Small intestine (tissue), 7 donors: ENCODE data around the gene SYTL1. TPM values are rescaled to one million over a fixed set of nuclear protein-coding genes. Genes with fewer than 3 reads are reported as not detected.
A peak's percentile ranks its signal among the peaks of the same experiment; 100 is the strongest.

Source experiments
- DNase-seq, 2 donors: peaks; one replicate each; pipeline versions ENCODE4 v3.0.0 to v3.0.0-alpha.2; 2013
- FAIRE-seq: peaks from 2 replicates; lab custom pipeline; 2012; peaks lifted over from hg19 to GRCh38; lab: Jason Lieb, UNC
- H3K27ac ChIP-seq, 3 donors: one replicate each; pipeline ENCODE4 v1.5.1; 2013; ENCODE audit warnings: low read length in 2 of 3, mild to moderate bottlenecking in 2 of 3, control low read depth in 1 of 3, inconsistent platforms in 1 of 3, low read depth in 1 of 3, moderate library complexity in 1 of 3
- H3K27me3 ChIP-seq, 3 donors: one replicate each; pipeline ENCODE4 v1.6.1; 2013; ENCODE audit warnings: low read length in 3 of 3, inconsistent platforms in 1 of 3; ENCODE audit not compliant: control insufficient read depth in 3 of 3, insufficient read depth in 3 of 3
- H3K36me3 ChIP-seq, 3 donors: one replicate each; pipeline ENCODE4 v1.6.1; 2013; ENCODE audit warnings: low read length in 3 of 3, inconsistent platforms in 1 of 3, low read depth in 1 of 3, mild to moderate bottlenecking in 1 of 3, moderate library complexity in 1 of 3; ENCODE audit not compliant: control insufficient read depth in 3 of 3, insufficient read depth in 2 of 3
- H3K4me1 ChIP-seq, 3 donors: one replicate each; pipeline ENCODE4 v1.6.1; 2013; ENCODE audit warnings: low read length in 2 of 3, inconsistent platforms in 1 of 3, low read depth in 1 of 3, mild to moderate bottlenecking in 1 of 3, moderate library complexity in 1 of 3; ENCODE audit not compliant: control insufficient read depth in 3 of 3, insufficient read depth in 2 of 3
- H3K4me3 ChIP-seq, 3 donors: one replicate each; pipeline ENCODE4 v1.5.1; 2013; ENCODE audit warnings: low read length in 3 of 3, control low read depth in 1 of 3, inconsistent platforms in 1 of 3, low read depth in 1 of 3, mild to moderate bottlenecking in 1 of 3, moderate library complexity in 1 of 3
- H3K9me3 ChIP-seq, 2 donors: one replicate each; pipeline ENCODE4 v1.6.1; 2013; ENCODE audit warnings: low read depth in 1 of 2, low read length in 1 of 2; ENCODE audit not compliant: control insufficient read depth in 2 of 2, insufficient read depth in 1 of 2
- WGBS, 3 donors: extraction: QIAGEN DNeasy Blood & Tissue Kit; methylation state at CpG; one replicate each; pipeline ENCODE4 v1.1.7; 2013; 5-methylcytosine and 5-hydroxymethylcytosine counted together
- polyA plus RNA-seq, 4 donors: library from polyadenylated mRNA; stranded (reverse) in 3 of 4; unstranded in 1 of 4; fragments of 200-250 nt in 3 of 4; fragments of 120-200 nt in 1 of 4; gene quantifications; one replicate each; pipeline versions ENCODE4 v1.2.1 to v1.2.3, GENCODE V29; 2013
- donor health status: healthy with polysubstance abuse.
- donor health status: control.
- donor health status: control.
- donor health status: Bipolar disorder and iron deficiency.
- donor health status: healthy.

Gene SYTL1
- polyA plus RNA-seq, 4 donors: 2.5 to 24.1 (median 7.3) TPM

- Histone ChIP-seq H3K4me3 (no peak overlapping the region), H3K9me3 (no peaks in the 10 kb centered on the region), H3K4me1 (peaks cover 0 to 35% (median 0%) of the 10 kb centered on the region in 3 donors), H3K27me3 (peaks cover 0 to 33% (median 0%) of the 10 kb centered on the region in 3 donors), H3K36me3 (peaks cover 0 to 15% (median 4%) of the 10 kb centered on the region in 3 donors), H3K27ac (no peak overlapping the region)
- FAIRE-seq (no peak), DNase-seq (no peak)
- WGBS, 3 donors: 86 to 91% (median 89%) methylated on average over 5 of the region's 5 CpGs
Observed at GRCh38 chr1:27355683-27356082, 13.9 kb downstream of the SYTL1 start.

- peaks cover 0 to 30% (median 0%) of the 10 kb centered on the region in 3 donors for H3K4me1 ChIP-seq
- WGBS, 3 donors: 85 to 91% (median 86%) methylated on average over 13 of the region's 13 CpGs
- H3K27me3 ChIP-seq: peaks cover 0 to 34% (median 0%) of the 10 kb centered on the region in 3 donors
- H3K9me3 ChIP-seq: no peaks in the 10 kb centered on the region
- no peak overlapping the region for H3K4me3 ChIP-seq
- DNase-seq (no peak), FAIRE-seq (no peak)
- peaks cover 0 to 15% (median 4%) of the 10 kb centered on the region in 3 donors for H3K36me3 ChIP-seq
- no peak overlapping the region for H3K27ac ChIP-seq
Observed at GRCh38 chr1:27356277-27356618, 14.4 kb downstream of the SYTL1 start.

GRCh38 chr1:27356619-27357280, 14.9 kb downstream of the SYTL1 start:
- H3K27me3 ChIP-seq: peaks cover 0 to 35% (median 0%) of the 10 kb centered on the region in 3 donors
- H3K27ac ChIP-seq: no peak overlapping the region
- 18 to 67% (median 40%) methylated on average over 29 to 37 of the region's 37 CpGs for WGBS, 3 donors
- peak overlapping the region in 1 of 3 donors; percentile 45 for H3K4me3 ChIP-seq
- no peak for FAIRE-seq
- no peaks in the 10 kb centered on the region for H3K9me3 ChIP-seq
- peaks cover 0 to 25% (median 0%) of the 10 kb centered on the region in 3 donors for H3K4me1 ChIP-seq
- H3K36me3 ChIP-seq: peaks cover 0 to 15% (median 4%) of the 10 kb centered on the region in 3 donors
- peak in 1 of 2 donors; percentile 70 for DNase-seq

- no peaks in the 10 kb centered on the region for H3K9me3 ChIP-seq
- H3K4me1 ChIP-seq: peaks cover 0 to 25% (median 0%) of the 10 kb centered on the region in 3 donors
- FAIRE-seq (no peak), DNase-seq (peak; percentile 65 to 83)
- peak overlapping the region; percentile 22 to 45 (median 35) for H3K4me3 ChIP-seq
- H3K27ac ChIP-seq: no peak overlapping the region
- WGBS, 3 donors: 7 to 28% (median 14%) methylated on average over 34 to 40 of the region's 40 CpGs
- H3K27me3 ChIP-seq: peaks cover 0 to 35% (median 0%) of the 10 kb centered on the region in 3 donors
- peaks cover 0 to 19% (median 4%) of the 10 kb centered on the region in 3 donors for H3K36me3 ChIP-seq
Observed at GRCh38 chr1:27357281-27358037, 15.6 kb downstream of the SYTL1 start.

- H3K36me3 ChIP-seq: peaks cover 0 to 24% (median 4%) of the 10 kb centered on the region in 3 donors
- WGBS, 3 donors: 85 to 91% (median 86%) methylated on average over 20 to 21 of the region's 21 CpGs
- FAIRE-seq (no peak), DNase-seq (no peak)
- H3K9me3 ChIP-seq: no peaks in the 10 kb centered on the region
- H3K27ac ChIP-seq: no peak overlapping the region
- H3K4me1 ChIP-seq: peaks cover 0 to 25% (median 0%) of the 10 kb centered on the region in 3 donors
- H3K4me3 ChIP-seq: no peak overlapping the region
- H3K27me3 ChIP-seq: peaks cover 0 to 35% (median 0%) of the 10 kb centered on the region in 3 donors
Observed at GRCh38 chr1:27358038-27358927, 16.5 kb downstream of the SYTL1 start.

GRCh38 chr1:27358928-27359313, 17.1 kb downstream of the SYTL1 start:
- no peak overlapping the region for H3K27ac ChIP-seq
- H3K4me3 ChIP-seq: no peak overlapping the region
- WGBS, 3 donors: 96 to 97% (median 97%) methylated on average over 5 of the region's 5 CpGs
- H3K27me3 ChIP-seq: peaks cover 0 to 35% (median 0%) of the 10 kb centered on the region in 3 donors
- H3K4me1 ChIP-seq: peaks cover 0 to 21% (median 0%) of the 10 kb centered on the region in 3 donors
- no peaks in the 10 kb centered on the region for H3K9me3 ChIP-seq
- no peak for DNase-seq
- FAIRE-seq: no peak
- peaks cover 0 to 26% (median 4%) of the 10 kb centered on the region in 3 donors for H3K36me3 ChIP-seq

- H3K4me1 ChIP-seq: peaks cover 0 to 25% (median under 1%) of the 10 kb centered on the region in 3 donors
- peak overlapping the region in 1 of 3 donors; percentile 24 for H3K4me3 ChIP-seq
- H3K27ac ChIP-seq: no peak overlapping the region
- peaks cover 0 to 35% (median 0%) of the 10 kb centered on the region in 3 donors for H3K27me3 ChIP-seq
- no peaks in the 10 kb centered on the region for H3K9me3 ChIP-seq
- DNase-seq (no peak), FAIRE-seq (no peak)
- H3K36me3 ChIP-seq: peaks cover 0 to 24% (median 4%) of the 10 kb centered on the region in 3 donors
- 35 to 58% (median 45%) methylated on average over 9 of the region's 9 CpGs for WGBS, 3 donors
Observed at GRCh38 chr1:27359822-27360158, 18.0 kb downstream of the SYTL1 start.
